Ishikawa (cell line): ENCODE measurements around the gene DOK6.

ENCODE experiments used
- CEBPB ChIP-seq: IDR thresholded peaks from 2 replicates; pipeline ENCODE4 v1.6.1; 2012
- CREB1 ChIP-seq: IDR thresholded peaks from 2 replicates; pipeline ENCODE4 v1.6.1; 2012; ENCODE audit warnings: low read depth
- EGR1 ChIP-seq: IDR thresholded peaks from 2 replicates; pipeline ENCODE4 v1.6.1; 2012
- EP300 ChIP-seq: IDR thresholded peaks from 2 replicates; pipeline ENCODE4 v1.6.1; 2012; ENCODE audit warnings: borderline replicate concordance
- FOXM1 ChIP-seq: IDR thresholded peaks from 2 replicates; pipeline ENCODE4 v1.6.1; 2012; ENCODE audit warnings: low read depth, borderline replicate concordance
- NFIC ChIP-seq: IDR thresholded peaks from 2 replicates; pipeline ENCODE4 v1.6.1; 2012
- RAD21 ChIP-seq: IDR thresholded peaks from 2 replicates; pipeline ENCODE4 v1.6.1; 2012; ENCODE audit warnings: low read depth
- TAF1 ChIP-seq: IDR thresholded peaks from 2 replicates; pipeline ENCODE4 v1.6.1; 2012; ENCODE audit warnings: low read depth, mild to moderate bottlenecking
- TCF12 ChIP-seq: IDR thresholded peaks from 2 replicates; pipeline ENCODE4 v1.6.1; 2012; ENCODE audit warnings: low read depth
- TEAD4 ChIP-seq: IDR thresholded peaks from 2 replicates; pipeline ENCODE4 v1.6.1; 2012
- YY1 ChIP-seq: IDR thresholded peaks from 2 replicates; pipeline ENCODE4 v1.6.1; 2012; ENCODE audit warnings: low read depth
- ZBTB7A ChIP-seq: IDR thresholded peaks from 2 replicates; pipeline ENCODE4 v1.6.1; 2012; ENCODE audit warnings: low read depth
- TF ChIP-seq, protein P1 (sequence below): IDR thresholded peaks from 2 replicates; pipeline ENCODE4 v1.6.1; 2012
- TF ChIP-seq, protein P2 (sequence below): IDR thresholded peaks from 2 replicates; pipeline ENCODE4 v1.6.1; 2012; ENCODE audit warnings: low read depth, mild to moderate bottlenecking
- TF ChIP-seq, protein P3 (sequence below): IDR thresholded peaks from 2 replicates; pipeline ENCODE4 v1.6.1; 2012

The DOK6 gene

DNA sequence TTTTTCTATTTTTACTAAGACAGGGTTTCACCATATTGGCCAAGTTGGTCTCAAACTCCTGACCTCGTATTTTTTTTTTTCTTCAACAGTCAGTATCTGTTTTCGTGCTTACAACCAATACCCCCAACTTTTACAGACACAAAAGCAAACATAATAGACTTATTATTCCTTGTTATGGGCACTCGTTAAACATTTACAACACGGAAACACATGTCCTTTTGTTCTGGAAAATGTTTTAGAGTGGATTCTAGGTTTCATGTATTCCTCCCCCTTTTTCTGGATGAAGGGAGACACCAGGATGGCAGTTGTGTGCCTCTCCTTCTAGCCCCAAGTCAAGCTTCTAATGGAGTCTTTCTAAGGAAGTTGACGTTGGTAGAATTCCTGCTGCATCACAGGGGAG is 458.2 kb downstream of the DOK6 start:
- no peak for TF ChIP-seq TAF1
- TF ChIP-seq, protein P1, sequence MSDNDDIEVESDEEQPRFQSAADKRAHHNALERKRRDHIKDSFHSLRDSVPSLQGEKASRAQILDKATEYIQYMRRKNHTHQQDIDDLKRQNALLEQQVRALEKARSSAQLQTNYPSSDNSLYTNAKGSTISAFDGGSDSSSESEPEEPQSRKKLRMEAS, result no peak
- TF ChIP-seq RAD21, result no peak
- no peak for TF ChIP-seq TEAD4
- no peak for TF ChIP-seq CREB1
- no peak for TF ChIP-seq EGR1
- no peak for TF ChIP-seq TCF12
- TF ChIP-seq EP300, result no peak
- TF ChIP-seq, protein P2, sequence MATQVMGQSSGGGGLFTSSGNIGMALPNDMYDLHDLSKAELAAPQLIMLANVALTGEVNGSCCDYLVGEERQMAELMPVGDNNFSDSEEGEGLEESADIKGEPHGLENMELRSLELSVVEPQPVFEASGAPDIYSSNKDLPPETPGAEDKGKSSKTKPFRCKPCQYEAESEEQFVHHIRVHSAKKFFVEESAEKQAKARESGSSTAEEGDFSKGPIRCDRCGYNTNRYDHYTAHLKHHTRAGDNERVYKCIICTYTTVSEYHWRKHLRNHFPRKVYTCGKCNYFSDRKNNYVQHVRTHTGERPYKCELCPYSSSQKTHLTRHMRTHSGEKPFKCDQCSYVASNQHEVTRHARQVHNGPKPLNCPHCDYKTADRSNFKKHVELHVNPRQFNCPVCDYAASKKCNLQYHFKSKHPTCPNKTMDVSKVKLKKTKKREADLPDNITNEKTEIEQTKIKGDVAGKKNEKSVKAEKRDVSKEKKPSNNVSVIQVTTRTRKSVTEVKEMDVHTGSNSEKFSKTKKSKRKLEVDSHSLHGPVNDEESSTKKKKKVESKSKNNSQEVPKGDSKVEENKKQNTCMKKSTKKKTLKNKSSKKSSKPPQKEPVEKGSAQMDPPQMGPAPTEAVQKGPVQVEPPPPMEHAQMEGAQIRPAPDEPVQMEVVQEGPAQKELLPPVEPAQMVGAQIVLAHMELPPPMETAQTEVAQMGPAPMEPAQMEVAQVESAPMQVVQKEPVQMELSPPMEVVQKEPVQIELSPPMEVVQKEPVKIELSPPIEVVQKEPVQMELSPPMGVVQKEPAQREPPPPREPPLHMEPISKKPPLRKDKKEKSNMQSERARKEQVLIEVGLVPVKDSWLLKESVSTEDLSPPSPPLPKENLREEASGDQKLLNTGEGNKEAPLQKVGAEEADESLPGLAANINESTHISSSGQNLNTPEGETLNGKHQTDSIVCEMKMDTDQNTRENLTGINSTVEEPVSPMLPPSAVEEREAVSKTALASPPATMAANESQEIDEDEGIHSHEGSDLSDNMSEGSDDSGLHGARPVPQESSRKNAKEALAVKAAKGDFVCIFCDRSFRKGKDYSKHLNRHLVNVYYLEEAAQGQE, result no peak
- no peak for TF ChIP-seq NFIC
- TF ChIP-seq FOXM1, result no peak
- no peak for TF ChIP-seq CEBPB
- no peak for TF ChIP-seq YY1
- TF ChIP-seq, protein P3, sequence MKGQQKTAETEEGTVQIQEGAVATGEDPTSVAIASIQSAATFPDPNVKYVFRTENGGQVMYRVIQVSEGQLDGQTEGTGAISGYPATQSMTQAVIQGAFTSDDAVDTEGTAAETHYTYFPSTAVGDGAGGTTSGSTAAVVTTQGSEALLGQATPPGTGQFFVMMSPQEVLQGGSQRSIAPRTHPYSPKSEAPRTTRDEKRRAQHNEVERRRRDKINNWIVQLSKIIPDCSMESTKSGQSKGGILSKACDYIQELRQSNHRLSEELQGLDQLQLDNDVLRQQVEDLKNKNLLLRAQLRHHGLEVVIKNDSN, result no peak
- TF ChIP-seq ZBTB7A, result no peak

DNA sequence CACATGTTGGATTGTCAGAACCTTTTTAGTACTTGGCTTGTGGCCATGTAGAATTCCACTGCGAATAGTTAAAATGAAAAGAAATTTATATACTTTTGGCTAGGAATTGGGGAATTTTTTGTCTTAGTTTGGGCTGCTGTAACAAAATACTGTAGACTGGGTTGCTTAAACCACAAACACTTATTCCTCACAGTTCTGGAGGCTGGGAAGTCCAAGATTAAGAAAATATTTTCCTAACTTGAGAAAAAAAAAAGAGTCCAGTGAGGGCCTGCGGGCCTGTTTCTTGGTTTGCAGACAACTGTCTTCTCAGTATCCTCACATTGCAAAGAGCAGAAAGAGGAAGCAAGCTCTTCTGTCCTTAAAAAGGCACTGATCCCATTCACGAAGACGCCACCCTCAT is 465.1 kb downstream of the DOK6 start:
- TF ChIP-seq TAF1, result no peak
- no peak for TF ChIP-seq TCF12
- TF ChIP-seq, protein P2, result no peak
- no peak for TF ChIP-seq EGR1
- TF ChIP-seq FOXM1, result no peak
- no peak for TF ChIP-seq CREB1
- TF ChIP-seq CEBPB, result no peak
- TF ChIP-seq YY1, result no peak
- no peak for TF ChIP-seq RAD21
- TF ChIP-seq, protein P1, result no peak

DNA sequence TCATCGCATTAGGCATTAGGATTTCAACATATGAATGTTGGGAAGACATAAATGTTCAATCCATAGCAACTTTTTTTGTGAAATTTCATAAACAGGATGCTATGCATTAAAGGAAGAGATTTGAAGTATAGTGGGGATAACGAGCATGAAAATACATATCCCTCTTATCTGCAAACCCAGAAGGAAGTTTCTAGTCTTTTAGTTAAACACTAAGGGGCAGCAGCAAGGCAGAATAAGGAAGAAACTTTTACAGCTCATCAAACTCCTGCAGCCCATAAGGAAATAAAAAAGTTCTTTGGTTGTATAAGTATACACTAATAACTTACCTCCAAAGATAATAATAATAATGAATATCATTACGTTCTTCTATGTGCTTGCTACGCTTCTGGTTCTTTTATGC is 465.5 kb downstream of the DOK6 start:
- no peak for TF ChIP-seq TEAD4
- no peak for TF ChIP-seq FOXM1
- TF ChIP-seq, protein P2, result no peak
- no peak for TF ChIP-seq ZBTB7A
- no peak for TF ChIP-seq TCF12
- no peak for TF ChIP-seq CREB1
- TF ChIP-seq EGR1, result no peak
- TF ChIP-seq CEBPB, result no peak
- TF ChIP-seq RAD21, result no peak

DNA sequence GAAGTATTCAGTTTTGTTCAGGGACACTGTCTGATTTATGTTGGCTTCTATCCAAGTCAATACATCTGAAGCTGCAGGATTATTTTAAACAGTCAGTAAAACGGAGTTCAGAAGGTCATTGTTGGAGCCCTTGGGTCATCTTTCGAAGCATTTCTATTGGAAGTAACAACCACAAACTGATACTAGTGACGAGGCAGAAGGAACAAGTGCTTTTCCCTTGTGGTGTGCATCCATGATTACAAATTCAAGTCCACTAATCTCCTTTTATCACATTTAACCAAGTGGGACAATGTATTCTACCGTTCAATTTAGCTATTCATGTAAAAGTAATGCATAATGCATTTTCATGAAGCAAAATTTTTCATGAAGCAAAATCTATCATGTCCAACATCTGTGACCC is 470.0 kb downstream of the DOK6 start:
- no peak for TF ChIP-seq YY1
- no peak for TF ChIP-seq TAF1
- TF ChIP-seq EP300, result no peak
- TF ChIP-seq, protein P2, result no peak
- TF ChIP-seq, protein P3, result no peak
- no peak for TF ChIP-seq CEBPB
- TF ChIP-seq ZBTB7A, result no peak
- no peak for TF ChIP-seq NFIC
- TF ChIP-seq, protein P1, result no peak
- no peak for TF ChIP-seq TEAD4
- TF ChIP-seq EGR1, result no peak
- no peak for TF ChIP-seq TCF12
- TF ChIP-seq FOXM1, result no peak
